Esophagus squamous epithelium (tissue), 5 donors: ENCODE measurements around the gene TANGO6. TPM values are rescaled to one million over a fixed set of nuclear protein-coding genes. Genes with fewer than 3 reads are reported as not detected.

Experiments used
- DNase-seq: peaks from one replicate; lab custom pipeline; 2025; lab: John Stamatoyannopoulos, UW
- H3K27ac ChIP-seq, 4 donors: fragments of 200-600 bp; sonication (generic); one replicate each; pipeline ENCODE4 v1.5.1; 2016 to 2019; ENCODE audit warnings: mild to moderate bottlenecking in 1 of 4
- H3K27me3 ChIP-seq, 4 donors: fragments of 200-600 bp; sonication (generic); 1 replicate in 3 of 4; 2 replicates in 1 of 4; pipeline versions ENCODE4 v1.5.1 to v1.6.0; 2017 to 2021; ENCODE audit warnings: antibody characterized with exemption in 1 of 4
- H3K36me3 ChIP-seq, 3 donors: fragments of 200-600 bp; sonication (generic); one replicate each; pipeline ENCODE4 v1.5.1; 2016 to 2019
- H3K4me1 ChIP-seq, 3 donors: fragments of 200-600 bp; sonication (generic); one replicate each; pipeline ENCODE4 v1.5.1; 2017 to 2019
- H3K4me3 ChIP-seq, 4 donors: fragments of 200-600 bp; sonication (generic); 1 replicate in 3 of 4; 2 replicates in 1 of 4; pipeline ENCODE4 v1.5.1; 2016 to 2019; ENCODE audit warnings: mild to moderate bottlenecking in 2 of 4, moderate library complexity in 1 of 4
- H3K9me3 ChIP-seq, 3 donors: fragments of 200-600 bp; sonication (generic); one replicate each; pipeline ENCODE4 v1.5.1; 2016 to 2019
- POLR2A ChIP-seq, 4 donors: fragments of 450-650 bp; IDR thresholded peaks; one replicate each; pipeline ENCODE4 v1.6.1; 2017; ENCODE audit warnings: antibody characterized with exemption in 4 of 4, mild to moderate bottlenecking in 4 of 4, moderate library complexity in 3 of 4
- WGBS, 2 donors: methylation state at CpG; one replicate each; pipeline ENCODE4 v1.1.5; 2018; 5-methylcytosine and 5-hydroxymethylcytosine counted together
- intact Hi-C: fragments of 100-400 bp; cut with DNase I; formaldehyde crosslinking; loops from one replicate; pipeline ENCODE4 v1.15.0; 2022
- total RNA-seq, 4 donors: library from RNA; depleted of rRNA; stranded (reverse); fragments of >200 nt; gene quantifications; one replicate each; pipeline ENCODE4 v1.1.0, GENCODE V29; 2016
- TF ChIP-seq, protein P1 (sequence below), 6 experiments: fragments of 450-650 bp in 4 of 6; fragments of 200-600 bp in 2 of 6; sonication (generic) in 2 of 6; IDR thresholded peaks; one replicate each; pipeline ENCODE4 v1.5.1; 2016 to 2019; ENCODE audit warnings: antibody characterized with exemption in 6 of 6, mild to moderate bottlenecking in 4 of 6, moderate library complexity in 4 of 6
- donor health status: DM: yes; HTN: yes; CAD: no.

TANGO6 gene
- total RNA-seq, 4 donors from 2014 or later: 5.5 to 15.8 (median 10.1) TPM

- WGBS, 2 donors: 53 to 58% methylated on average over 2 of the region's 2 CpGs
- intact Hi-C loops: no loop called here
- TF ChIP-seq, protein P1, sequence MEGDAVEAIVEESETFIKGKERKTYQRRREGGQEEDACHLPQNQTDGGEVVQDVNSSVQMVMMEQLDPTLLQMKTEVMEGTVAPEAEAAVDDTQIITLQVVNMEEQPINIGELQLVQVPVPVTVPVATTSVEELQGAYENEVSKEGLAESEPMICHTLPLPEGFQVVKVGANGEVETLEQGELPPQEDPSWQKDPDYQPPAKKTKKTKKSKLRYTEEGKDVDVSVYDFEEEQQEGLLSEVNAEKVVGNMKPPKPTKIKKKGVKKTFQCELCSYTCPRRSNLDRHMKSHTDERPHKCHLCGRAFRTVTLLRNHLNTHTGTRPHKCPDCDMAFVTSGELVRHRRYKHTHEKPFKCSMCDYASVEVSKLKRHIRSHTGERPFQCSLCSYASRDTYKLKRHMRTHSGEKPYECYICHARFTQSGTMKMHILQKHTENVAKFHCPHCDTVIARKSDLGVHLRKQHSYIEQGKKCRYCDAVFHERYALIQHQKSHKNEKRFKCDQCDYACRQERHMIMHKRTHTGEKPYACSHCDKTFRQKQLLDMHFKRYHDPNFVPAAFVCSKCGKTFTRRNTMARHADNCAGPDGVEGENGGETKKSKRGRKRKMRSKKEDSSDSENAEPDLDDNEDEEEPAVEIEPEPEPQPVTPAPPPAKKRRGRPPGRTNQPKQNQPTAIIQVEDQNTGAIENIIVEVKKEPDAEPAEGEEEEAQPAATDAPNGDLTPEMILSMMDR (IDR thresholded peaks at IDR 0.05): no peak
- TF ChIP-seq POLR2A (IDR thresholded peaks at IDR 0.05): no peak
- Histone ChIP-seq H3K27me3 (no peaks in the 10 kb centered on the region), H3K36me3 (peaks cover 0 to 22% (median 8%) of the 10 kb centered on the region in 3 donors), H3K9me3 (no peaks in the 10 kb centered on the region), H3K4me1 (peaks cover 0 to 39% (median 0%) of the 10 kb centered on the region in 3 donors), H3K27ac (peak overlapping the region in 3 of 4 donors; percentile 35 to 83 (median 61)), H3K4me3 (no peak overlapping the region)
- DNase-seq: no peak
Measured at GRCh38 chr16:68921637-68922036, 78.3 kb downstream of the TANGO6 start.

GRCh38 chr16:68923116-68923515 is 79.8 kb downstream of the TANGO6 start:
- TF ChIP-seq POLR2A (IDR thresholded peaks at IDR 0.05): no peak
- TF ChIP-seq, protein P1 (IDR thresholded peaks at IDR 0.05): no peak
- no peak for DNase-seq
- Histone ChIP-seq H3K4me1 (peaks cover 0 to 37% (median 0%) of the 10 kb centered on the region in 3 donors), H3K4me3 (no peak overlapping the region), H3K27me3 (no peaks in the 10 kb centered on the region), H3K9me3 (no peaks in the 10 kb centered on the region), H3K27ac (peak overlapping the region; percentile 30 to 83 (median 61)), H3K36me3 (peaks cover 11 to 36% (median 14%) of the 10 kb centered on the region in 3 donors)
- WGBS, 2 donors: 53 to 84% methylated on average over 3 to 9 of the region's 12 CpGs
- intact Hi-C loops: no loop called here

DNA sequence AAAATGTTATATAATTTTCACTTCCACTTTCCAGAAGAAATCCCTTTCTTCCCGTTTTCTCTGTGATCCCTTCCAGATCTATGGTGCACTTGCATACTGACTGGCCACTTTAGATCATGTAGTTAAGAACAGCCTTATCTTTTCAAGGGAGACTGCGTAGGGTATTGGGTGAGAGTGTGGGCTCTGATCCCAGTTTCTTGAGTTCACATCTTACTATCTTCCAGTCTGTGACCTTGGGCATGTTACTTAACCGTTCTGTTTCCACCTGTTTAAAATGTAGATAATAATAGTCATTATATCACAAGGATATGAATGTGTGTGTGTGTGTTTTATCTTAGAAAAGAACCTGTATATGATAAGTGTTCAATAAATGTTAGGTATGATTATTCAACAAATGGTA is 83.7 kb downstream of the TANGO6 start:
- H3K27ac ChIP-seq: no peak overlapping the region
- TF ChIP-seq POLR2A (IDR thresholded peaks at IDR 0.05): no peak
- TF ChIP-seq, protein P1 (IDR thresholded peaks at IDR 0.05): no peak
- H3K9me3 ChIP-seq: no peaks in the 10 kb centered on the region
- peaks cover 0 to 29% (median 0%) of the 10 kb centered on the region in 3 donors for H3K4me1 ChIP-seq
- 91 to 92% methylated on average over 3 of the region's 3 CpGs for WGBS, 2 donors
- peaks cover 7 to 49% (median 11%) of the 10 kb centered on the region in 3 donors for H3K36me3 ChIP-seq
- no peaks in the 10 kb centered on the region for H3K27me3 ChIP-seq
- no peak overlapping the region for H3K4me3 ChIP-seq
- DNase-seq: no peak
- intact Hi-C loops: no loop called here

- no peaks in the 10 kb centered on the region for H3K27me3 ChIP-seq
- DNase-seq: no peak
- intact Hi-C loops: no loop called here
- H3K4me1 ChIP-seq: peaks cover 1 to 29% (median 5%) of the 10 kb centered on the region in 3 donors
- no peak overlapping the region for H3K27ac ChIP-seq
- no peak overlapping the region for H3K4me3 ChIP-seq
- TF ChIP-seq, protein P1 (IDR thresholded peaks at IDR 0.05): no peak
- no peak for TF ChIP-seq POLR2A (IDR thresholded peaks at IDR 0.05)
- 80 to 98% methylated on average over 3 of the region's 3 CpGs for WGBS, 2 donors
- H3K36me3 ChIP-seq: peaks cover 7 to 67% (median 11%) of the 10 kb centered on the region in 3 donors
- no peaks in the 10 kb centered on the region for H3K9me3 ChIP-seq
Measured at GRCh38 chr16:68931196-68931595, 87.9 kb downstream of the TANGO6 start.

GRCh38 chr16:68934402-68934801 is 91.1 kb downstream of the TANGO6 start:
- peaks cover 0 to 38% (median 0%) of the 10 kb centered on the region in 3 donors for H3K36me3 ChIP-seq
- H3K27ac ChIP-seq: peak overlapping the region in 3 of 4 donors; percentile 48 to 80 (median 79)
- H3K9me3 ChIP-seq: no peaks in the 10 kb centered on the region
- TF ChIP-seq, protein P1 (IDR thresholded peaks at IDR 0.05): no peak
- TF ChIP-seq POLR2A (IDR thresholded peaks at IDR 0.05): no peak
- WGBS, 2 donors: 95 to 98% methylated on average over 3 of the region's 3 CpGs
- DNase-seq: no peak
- no peak overlapping the region for H3K4me3 ChIP-seq
- H3K4me1 ChIP-seq: peaks cover 5 to 53% (median 8%) of the 10 kb centered on the region in 3 donors
- H3K27me3 ChIP-seq: no peaks in the 10 kb centered on the region
- intact Hi-C loops: no loop called here
